GM19351 (cell line): Measurements from ENCODE around the gene FHIT.
"Not testable (repeated sequence)": the region's sequence is repeated elsewhere in the genome, so short reads cannot be mapped to it uniquely, and the experiment has no call there.

Source experiments
- ATAC-seq: cut with Tn5 transposase; IDR thresholded peaks from one replicate; pipeline ENCODE4 v1.9.1; 2021; ENCODE audit warnings: mild to moderate bottlenecking, moderate library complexity; ENCODE audit not compliant: unreplicated experiment

The FHIT gene

DNA sequence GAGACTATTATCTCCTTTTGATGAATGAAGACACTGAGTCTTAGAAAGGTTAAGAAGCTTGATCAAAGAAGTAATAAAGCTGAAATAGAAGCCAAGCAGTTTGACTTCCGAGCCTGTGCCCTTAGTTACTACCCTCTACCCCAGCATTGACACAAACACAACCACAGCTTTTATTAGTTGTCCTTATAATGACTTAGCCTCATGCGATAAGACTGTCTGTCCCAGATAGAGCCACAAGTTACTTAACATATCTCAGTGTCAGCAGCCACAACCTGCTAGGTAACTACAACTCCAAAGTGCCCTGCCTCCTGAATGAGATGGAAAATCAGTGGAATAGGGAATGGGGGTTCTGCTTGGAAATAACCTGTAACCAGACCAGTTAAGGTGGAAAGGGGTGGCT lies 1419.9 kb downstream of the FHIT start:
- ATAC-seq: no peak

DNA sequence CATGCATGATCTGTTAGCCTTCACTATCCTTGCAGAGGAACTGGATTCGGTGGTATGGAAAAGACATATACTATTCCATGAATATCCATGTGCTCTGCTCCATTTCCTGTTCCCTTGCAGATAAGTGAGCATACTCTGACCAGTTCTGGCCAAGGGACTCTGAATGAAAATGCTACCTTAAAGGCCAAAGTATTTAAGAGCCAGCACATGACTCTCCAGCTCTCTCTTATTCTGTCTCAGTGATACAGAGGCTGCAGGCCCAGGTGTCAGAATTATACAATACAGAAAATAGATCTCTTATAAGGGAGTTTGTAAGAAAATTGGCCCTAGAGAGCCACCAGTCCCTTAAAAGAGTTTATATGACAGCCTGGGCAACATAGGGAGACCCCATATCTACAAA lies 1421.7 kb downstream of the FHIT start:
- ATAC-seq: no peak

DNA sequence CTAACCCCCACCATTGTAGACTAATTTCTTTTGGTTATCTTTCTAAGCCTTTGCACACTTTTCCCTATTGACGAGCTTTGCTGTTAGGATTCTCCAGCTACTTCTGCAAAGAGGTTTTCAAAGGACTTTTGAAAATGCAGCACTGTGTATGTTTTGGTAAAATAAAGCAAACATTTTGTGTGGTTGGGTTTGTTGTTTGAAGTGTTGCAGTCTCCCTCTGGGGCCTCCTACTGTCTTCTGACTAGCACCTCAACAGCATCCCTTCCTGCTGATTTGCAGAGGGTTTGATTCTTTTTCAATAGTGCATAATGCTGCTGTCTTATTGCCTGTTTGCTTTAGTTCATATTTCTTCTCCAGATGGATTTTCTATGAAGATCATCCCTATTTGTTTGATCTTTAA lies 1426.4 kb downstream of the FHIT start:
- no peak for ATAC-seq

DNA sequence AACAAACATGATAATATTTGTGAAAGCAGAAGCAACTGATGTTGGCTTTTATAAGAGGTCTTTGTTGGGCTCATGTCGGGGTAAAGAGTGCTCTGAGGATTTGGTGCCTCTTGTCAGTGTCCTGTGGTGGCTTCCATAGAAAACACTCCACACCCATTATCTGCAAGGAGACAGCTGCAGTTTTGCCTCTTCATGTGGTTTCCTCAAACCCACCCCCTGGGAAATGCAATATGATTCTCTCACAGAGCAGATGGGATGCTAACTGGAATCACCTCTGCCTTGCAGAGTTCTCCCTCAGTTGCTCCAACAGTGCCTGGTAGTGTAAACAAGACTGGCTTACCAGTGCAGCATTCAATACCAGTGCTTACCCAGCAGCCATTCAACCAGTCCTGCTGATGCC lies 1430.0 kb downstream of the FHIT start:
- no peak for ATAC-seq

DNA sequence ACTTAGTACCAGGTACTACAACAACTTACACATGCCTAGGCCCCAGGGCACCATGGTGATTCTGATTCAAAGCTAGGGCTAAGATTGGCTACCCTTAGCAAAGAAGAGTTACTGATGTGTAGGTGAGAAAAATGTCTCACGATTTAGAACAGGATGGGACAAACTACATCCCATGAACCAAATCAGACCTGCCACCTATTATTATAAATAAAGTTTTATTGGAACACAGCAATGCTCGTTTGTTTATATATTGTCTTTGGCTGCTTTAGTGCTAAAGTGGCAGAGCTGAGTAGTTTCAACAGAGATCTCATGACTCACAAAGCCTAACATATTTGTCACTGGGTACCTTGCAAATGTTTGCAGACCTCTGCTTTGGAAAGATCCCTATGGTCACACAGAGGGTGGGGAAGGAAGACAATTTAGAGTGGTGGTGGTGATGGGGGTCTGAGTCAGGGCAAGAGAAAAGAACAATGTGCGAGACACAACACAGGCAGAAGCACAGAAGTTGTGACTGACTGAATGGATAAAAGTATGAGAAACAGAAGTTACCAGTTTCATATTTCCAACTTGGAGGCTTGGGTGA lies 1430.8 kb downstream of the FHIT start:
- ATAC-seq: no peak

DNA sequence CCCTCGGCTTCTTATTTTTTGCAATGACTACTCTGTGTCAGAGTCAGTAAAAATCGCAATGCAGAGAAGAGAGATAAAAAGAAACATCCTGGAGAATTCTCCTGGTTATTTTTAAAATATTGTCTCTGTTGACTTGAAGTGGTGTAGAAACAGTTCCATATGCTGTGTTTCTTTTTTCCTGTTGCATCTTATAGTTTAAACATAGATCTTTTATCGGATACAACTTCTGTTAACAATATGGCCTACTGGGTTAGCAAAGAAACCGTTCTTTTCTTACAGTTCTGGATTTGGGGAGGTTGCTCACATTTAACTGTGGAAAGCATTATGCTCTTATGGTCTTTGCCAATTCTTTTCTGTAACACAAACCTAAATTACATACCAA lies 1432.3 kb downstream of the FHIT start:
- no peak for ATAC-seq

DNA sequence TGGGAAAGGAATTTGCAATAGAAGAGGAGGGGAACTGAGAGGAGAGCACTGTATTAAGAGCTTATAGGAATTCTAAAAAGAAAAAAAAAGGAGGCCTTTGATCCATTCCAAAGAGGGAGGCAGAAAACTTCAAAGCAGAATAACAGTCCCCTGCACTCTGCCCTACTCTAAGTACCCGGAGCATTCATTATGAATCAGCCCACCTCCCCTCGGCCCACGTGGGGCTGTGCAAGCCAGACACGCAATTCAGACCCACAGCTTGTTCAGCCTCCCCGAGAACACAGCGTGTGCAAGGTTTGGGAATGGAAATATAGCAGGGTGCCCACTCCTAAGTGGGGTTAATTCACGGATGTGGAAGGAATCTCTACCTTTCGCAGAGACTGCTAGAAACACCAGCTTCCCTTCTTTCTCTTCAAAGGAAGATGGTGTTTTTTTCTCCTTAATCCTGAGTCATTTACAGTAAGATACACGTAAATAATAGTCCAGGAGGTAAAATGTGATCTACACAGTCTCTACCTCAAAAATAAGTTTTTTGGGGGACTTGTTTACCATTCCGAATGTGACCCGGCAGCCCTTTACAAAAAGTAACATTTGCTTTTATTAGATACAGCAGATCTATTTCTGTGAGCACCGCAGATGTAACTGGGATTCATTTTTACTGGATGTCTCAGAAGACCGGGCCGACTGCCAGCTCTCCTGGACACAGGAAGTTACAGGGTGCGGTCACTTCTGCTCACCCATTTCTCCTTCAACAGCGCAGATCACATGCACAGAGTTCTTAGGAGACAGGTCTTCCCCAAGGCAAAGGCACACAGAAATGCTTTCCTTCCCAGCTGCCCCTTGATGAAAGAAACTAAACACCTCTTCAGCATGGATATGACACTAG lies 1433.0 kb downstream of the FHIT start:
- ATAC-seq: no peak

DNA sequence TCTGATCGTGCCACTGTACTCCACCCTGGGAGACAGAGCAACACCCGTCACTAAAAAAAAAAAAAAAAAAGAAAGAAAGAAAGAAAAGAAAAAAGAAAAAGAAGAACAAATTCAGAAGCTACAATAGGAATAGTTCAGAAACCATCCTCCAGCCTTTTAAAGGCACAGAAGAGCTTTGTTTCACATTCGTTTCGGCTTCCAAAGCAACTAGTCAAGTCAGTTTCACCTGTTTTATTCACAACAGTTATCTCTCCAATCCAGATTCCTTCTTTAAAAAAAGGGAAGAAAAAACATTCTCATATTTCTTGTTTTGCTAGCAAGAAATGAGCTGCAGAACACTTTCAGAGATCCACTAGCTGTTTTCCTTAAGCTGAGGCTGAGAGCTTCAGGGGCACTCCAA lies 1433.7 kb downstream of the FHIT start:
- no peak for ATAC-seq

DNA sequence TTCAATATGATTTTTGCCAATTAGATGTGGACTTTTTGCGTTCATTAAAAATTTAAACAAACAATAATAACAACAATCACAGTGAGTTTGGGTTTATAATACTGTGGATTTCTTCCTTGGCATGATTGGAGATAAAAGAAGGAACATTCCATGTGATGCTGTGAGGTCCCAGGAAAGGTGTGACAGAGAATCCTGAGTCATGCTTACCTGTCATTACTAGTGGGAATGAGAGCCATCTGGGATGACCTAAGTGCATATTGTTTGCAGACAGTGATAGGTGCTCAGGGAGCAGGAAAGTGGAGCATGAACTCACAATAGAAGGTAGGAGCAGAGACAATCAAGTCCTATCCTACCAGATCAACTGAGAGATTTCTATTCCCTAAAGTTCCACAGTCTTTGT lies 1434.9 kb downstream of the FHIT start:
- ATAC-seq: no peak

DNA sequence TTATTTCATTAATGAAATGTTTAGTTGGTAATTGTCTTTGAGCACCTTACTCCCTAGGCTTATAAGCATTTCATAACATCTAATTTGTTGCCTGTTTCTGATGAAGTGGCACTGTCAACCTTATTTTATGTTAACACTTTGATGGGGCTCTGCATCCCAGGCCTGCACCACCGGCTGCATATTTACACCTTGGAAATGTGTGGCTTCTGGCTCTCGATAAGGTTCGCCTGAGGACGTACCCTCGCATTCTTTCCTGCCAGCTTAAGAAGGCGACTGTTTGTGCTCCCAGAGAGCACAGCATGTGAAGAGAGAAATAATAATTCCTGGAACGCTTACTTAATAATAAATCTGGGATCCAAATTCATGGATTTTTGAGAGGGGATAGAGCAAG lies 1438.1 kb downstream of the FHIT start:
- no peak for ATAC-seq

DNA sequence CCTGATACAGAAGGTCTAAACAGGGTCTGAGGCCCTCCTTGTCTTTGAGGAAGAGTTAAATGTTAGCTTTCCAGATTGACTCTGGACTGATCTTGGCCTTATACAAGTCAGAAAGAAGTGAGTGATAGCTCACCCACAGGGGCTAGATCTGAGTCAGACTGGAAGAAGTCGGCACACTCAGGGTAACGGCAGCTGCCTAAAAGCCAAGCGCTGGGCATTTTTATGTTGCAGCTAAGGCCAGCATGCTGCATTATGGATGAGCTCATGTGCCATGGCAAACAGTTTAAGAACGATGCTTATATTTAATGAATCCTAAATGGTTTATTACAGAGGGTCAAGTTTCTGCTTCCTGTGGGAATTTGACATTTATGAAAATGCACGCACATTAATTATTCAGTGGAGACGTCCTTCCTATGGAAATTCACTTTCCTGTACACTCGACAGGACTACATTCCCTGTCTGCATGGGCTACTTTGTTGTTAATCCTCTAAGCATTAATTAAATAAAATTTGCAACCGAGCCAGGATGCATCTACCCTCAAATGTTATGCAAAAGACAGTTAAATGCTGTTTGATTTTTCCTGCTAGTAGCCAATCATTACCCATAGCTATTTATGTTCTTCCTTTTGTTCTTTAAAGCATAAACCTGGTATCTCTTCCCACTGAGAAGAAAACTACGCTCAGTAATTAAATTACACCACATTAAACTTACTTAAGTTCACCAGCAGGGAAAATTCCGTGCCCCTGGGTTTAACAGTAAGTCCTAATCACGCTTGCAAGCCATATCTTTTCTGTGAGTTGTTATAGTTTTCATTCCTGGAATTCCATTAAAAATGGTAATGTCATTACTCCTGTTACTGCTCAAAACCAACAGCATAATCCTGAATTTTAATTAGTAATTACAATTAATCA lies 1438.8 kb downstream of the FHIT start:
- ATAC-seq: no peak

DNA sequence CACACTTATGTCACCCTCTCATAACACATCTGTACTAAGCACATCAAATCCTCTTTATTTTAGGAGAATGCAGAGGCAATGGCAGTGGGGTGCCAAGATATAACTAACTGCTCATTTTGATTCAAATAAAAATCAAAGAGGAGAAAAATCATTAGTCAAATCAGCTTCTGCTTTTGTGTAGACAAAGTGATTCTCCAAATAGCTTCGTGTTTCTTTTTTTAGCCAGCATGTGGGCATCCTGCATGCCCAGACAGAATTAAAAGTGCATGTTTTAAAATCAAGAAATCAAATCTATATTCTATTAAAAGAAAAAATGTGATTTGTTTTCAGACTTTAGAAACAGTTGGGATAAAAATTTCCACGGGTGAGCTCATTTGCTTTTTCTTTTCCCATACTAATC lies 1440.1 kb downstream of the FHIT start:
- no peak for ATAC-seq

DNA sequence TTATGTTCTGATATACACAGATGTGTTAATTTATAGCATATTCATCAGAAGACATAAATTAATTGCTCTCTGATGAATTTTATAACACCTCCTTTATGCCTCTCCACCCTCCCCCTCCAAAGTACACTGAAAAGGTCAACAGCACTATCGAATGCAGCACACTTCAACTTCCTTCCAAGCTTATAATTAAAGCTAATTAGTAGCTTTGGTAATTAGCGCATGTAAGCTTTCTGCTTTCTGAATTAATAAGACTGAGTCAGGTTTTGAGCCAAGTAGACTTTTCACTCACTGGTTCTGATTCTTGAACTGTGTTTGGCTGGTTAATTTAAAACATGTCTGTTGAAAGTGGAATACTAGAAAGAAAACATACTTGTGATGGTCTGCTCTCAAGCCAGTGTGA lies 1440.6 kb downstream of the FHIT start:
- no peak for ATAC-seq

DNA sequence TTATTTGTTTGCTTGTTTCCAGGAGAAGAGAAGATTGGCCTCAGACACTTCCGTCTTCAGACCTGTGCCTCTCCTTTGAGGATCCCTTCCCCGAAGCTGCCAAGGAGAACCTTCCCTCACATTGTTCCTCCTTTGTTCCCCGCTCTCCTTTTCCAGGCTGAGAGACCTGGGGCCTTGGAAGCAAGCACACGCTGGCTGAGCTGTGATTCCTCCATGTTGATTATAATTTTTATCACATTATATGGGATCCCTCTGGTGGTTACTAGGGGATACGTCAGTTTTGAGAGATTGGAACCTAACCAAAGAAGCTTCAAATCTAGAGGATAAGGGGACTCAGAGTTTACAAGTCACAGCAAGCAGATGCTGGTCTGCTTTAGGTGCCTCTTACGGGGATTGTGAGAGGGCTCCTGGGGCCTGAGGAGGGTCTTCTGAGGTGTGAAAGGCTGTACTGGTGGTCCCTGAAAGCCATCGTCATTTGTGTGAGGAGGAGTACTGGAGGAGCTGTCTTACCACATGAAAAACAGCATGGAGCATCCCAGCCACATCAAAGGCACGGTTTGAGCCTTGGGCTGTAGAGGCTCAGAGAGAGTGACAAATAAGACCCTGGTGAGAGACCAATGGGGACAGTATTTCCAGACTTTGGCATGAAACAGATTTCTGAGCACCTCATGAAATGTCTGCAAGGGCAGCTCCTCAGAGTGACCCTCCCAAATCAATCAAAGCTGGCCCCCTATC lies 1441.4 kb downstream of the FHIT start:
- no peak for ATAC-seq

DNA sequence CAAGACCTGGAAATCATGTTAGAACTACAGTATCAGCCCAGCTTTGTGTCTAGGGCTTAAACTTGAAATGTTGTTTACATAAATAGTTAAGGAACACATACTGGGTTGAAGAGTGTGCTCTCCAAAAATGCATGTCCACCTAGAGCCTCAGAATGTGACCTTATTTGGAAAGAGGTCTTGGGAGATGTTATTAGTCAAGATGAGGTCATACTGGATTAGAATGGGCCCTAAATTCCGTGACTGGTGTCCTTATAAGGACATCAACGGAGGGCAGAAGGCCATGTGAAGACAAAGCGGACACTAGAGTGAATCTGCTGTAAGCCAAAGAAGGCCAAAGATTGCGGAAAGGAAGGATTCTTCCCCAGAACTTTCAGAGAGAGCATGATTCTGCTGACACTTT lies 1442.2 kb downstream of the FHIT start:
- ATAC-seq: no peak

DNA sequence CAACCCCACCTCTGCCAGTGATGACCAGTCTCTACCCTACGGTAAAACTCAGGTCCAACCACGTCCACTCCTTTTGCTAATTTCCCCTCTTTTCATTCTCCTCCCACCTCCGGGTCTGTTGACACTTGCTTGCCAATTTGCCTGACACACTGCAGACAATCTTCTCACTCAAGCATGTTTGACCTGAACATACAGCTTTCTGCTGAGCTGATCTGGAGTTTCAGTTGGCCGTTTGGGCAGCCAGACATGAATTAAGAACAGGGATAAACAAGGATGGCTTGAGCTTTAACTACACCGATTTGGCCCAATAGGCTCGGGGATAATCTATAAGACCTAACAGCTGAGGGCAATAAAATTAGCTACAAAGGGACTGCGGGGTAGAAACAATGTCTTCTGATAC lies 1442.8 kb downstream of the FHIT start:
- ATAC-seq: no peak

DNA sequence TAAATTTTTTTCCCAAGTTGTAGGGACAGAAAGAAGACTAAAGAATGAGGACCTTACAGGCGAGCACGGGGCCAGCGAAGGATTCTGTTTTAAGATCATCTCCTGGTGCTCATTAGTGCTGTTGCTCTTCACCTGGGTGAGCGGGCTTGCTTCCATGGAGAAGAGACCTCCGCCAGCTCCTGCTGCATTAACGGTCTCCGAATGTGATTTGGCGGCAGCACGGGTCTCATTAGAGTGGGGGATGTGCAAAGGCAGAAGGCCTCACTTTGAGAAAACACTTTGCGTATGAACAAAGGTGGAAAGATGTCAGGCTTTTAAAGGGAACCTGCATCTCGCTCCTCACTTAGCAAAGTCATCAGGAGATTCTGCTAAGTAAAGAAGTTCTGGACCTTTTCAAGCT lies 1448.0 kb downstream of the FHIT start:
- no peak for ATAC-seq

DNA sequence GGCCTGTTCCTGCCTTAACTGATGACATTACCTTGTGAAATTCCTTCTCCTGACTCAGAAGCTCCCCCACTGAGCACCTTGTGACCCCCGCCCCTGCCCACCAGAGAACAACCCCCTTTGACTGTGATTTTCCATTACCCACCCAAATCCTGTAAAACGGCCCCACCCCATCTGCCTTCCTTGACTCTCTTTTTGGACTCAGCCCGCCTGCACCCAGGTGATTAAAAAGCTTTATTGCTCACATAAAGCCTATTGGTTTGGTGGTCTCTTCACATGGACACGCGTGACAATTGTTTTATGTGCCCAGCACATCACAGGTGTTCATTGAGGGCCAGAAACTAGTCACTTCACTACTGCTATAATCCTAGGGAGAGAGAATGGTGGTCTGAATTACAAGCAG lies 1448.8 kb downstream of the FHIT start:
- not testable (repeated sequence) for ATAC-seq

DNA sequence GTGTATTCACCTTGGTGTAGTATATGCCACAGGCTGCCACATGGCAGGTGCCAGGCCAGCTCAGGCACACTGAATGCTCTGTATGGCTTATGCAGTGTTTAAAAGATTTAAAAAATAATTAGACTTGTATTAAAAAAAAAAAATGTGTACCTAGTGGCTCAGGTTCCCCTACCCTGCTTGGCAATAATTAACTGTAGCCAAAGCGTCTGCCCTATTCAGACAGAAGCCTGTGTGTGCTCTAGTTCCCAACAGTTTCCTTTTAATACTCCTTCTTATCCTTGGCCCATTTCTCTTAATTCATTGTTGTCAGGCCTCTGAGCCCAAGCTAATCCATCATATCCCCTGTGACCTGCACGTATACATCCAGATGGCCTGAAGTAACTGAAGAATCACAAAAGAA lies 1449.2 kb downstream of the FHIT start:
- no peak for ATAC-seq

DNA sequence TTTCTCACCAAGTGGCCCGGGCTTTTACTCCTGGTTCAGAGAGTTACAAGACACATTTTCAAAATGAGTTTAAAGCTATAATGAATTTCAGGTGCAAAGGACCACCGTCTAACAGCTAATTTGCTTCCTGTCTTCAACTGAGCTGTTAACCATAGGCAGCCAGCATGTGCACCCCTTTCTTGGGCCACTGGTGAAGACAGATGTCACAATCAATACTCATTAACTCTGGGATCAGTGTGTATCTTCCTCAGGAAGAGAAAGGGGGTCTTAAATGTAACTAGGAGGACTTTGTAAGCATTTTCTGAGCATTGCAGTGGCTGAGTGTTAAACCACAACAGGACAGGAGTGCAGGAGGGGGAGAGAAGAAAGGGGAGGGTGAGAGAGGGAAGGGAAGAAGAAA lies 1450.8 kb downstream of the FHIT start:
- no peak for ATAC-seq
